ENCODE measurements around the gene S1PR1.

DNA sequence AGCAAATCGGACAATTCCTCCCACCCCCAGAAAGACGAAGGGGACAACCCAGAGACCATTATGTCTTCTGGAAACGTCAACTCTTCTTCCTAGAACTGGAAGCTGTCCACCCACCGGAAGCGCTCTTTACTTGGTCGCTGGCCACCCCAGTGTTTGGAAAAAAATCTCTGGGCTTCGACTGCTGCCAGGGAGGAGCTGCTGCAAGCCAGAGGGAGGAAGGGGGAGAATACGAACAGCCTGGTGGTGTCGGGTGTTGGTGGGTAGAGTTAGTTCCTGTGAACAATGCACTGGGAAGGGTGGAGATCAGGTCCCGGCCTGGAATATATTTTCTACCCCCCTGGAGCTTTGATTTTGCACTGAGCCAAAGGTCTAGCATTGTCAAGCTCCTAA lies 3.2 kb downstream of the S1PR1 start:
- TF ChIP-seq, protein P1, sequence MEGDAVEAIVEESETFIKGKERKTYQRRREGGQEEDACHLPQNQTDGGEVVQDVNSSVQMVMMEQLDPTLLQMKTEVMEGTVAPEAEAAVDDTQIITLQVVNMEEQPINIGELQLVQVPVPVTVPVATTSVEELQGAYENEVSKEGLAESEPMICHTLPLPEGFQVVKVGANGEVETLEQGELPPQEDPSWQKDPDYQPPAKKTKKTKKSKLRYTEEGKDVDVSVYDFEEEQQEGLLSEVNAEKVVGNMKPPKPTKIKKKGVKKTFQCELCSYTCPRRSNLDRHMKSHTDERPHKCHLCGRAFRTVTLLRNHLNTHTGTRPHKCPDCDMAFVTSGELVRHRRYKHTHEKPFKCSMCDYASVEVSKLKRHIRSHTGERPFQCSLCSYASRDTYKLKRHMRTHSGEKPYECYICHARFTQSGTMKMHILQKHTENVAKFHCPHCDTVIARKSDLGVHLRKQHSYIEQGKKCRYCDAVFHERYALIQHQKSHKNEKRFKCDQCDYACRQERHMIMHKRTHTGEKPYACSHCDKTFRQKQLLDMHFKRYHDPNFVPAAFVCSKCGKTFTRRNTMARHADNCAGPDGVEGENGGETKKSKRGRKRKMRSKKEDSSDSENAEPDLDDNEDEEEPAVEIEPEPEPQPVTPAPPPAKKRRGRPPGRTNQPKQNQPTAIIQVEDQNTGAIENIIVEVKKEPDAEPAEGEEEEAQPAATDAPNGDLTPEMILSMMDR (IDR thresholded peaks at IDR 0.05) = no peak
- TF ChIP-seq POLR2AphosphoS5 (IDR thresholded peaks at IDR 0.05) (no peak), POLR2A (IDR thresholded peaks at IDR 0.05) (no peak), EP300 (IDR thresholded peaks at IDR 0.05) (no peak)

All from sigmoid colon (tissue), 4 donors.